WTC11 (cell line): ENCODE results near the gene ATP2B3. TPM values are rescaled to one million over a fixed set of nuclear protein-coding genes. Genes with fewer than 3 reads are reported as not detected.

Source experiments
- ATAC-seq: fragments of 200-7000 bp; cut with Tn5 transposase; 2 replicates; pipeline ENCODE4 v1.10.0; 2021; ENCODE audit warnings: mild to moderate bottlenecking, moderate library complexity
- CTCF ChIA-PET: fragments of 300-600 bp; sonication (Branson Sonifier 250); formaldehyde crosslinking; loops from one replicate; lab custom pipeline; 2021; ENCODE audit warnings: antibody characterized with exemption; lab: Charles Lee
- POLR2A ChIA-PET: fragments of 350-600 bp; sonication (Branson Sonifier 250); formaldehyde crosslinking; loops from one replicate; lab custom pipeline; 2021; ENCODE audit warnings: antibody characterized with exemption; lab: Charles Lee
- DNase-seq: peaks from one replicate; pipeline ENCODE4 v3.0.0; 2021; ENCODE audit warnings: low spot score
- H3K27ac Mint-ChIP-seq: 2 replicates; pipeline ENCODE4 v1.8.0; 2021; ENCODE audit warnings: mixed read lengths
- H3K27me3 Mint-ChIP-seq: 2 replicates; pipeline ENCODE4 v1.8.0; 2021; ENCODE audit warnings: low read depth, mild to moderate bottlenecking, moderate library complexity, mixed read lengths
- H3K36me3 Mint-ChIP-seq: 2 replicates; pipeline ENCODE4 v1.8.0; 2021; ENCODE audit warnings: mixed read lengths
- H3K4me1 Mint-ChIP-seq: 2 replicates; pipeline ENCODE4 v1.8.0; 2022; ENCODE audit warnings: mixed read lengths
- H3K4me3 Mint-ChIP-seq: 2 replicates; pipeline ENCODE4 v1.8.0; 2021; ENCODE audit warnings: mild to moderate bottlenecking, moderate library complexity, mixed read lengths
- H3K9me3 Mint-ChIP-seq: 2 replicates; pipeline ENCODE4 v1.8.0; 2021; ENCODE audit warnings: mixed read lengths
- AR ChIP-seq: fragments of 250-450 bp; sonication (Bioruptor Pico); IDR thresholded peaks from 2 replicates; pipeline ENCODE4 v1.9.0; 2021; ENCODE audit warnings: mild to moderate bottlenecking
- EMX1 ChIP-seq: fragments of 250-450 bp; sonication (Bioruptor Pico); IDR thresholded peaks from 2 replicates; pipeline ENCODE4 v1.8.0; 2021; ENCODE audit warnings: mild to moderate bottlenecking
- ESRRA ChIP-seq: sonication (generic); formaldehyde crosslinking; IDR thresholded peaks from 2 replicates; pipeline ENCODE4 v1.8.1; 2022; ENCODE audit warnings: mild to moderate bottlenecking, missing genetic modification reagents, borderline replicate concordance
- FOXJ3 ChIP-seq: sonication (generic); formaldehyde crosslinking; IDR thresholded peaks from 2 replicates; pipeline ENCODE4 v1.9.0; 2021; ENCODE audit warnings: missing genetic modification reagents, mild to moderate bottlenecking, borderline replicate concordance
- JUN ChIP-seq: sonication (generic); formaldehyde crosslinking; IDR thresholded peaks from 2 replicates; pipeline ENCODE4 v1.8.0; 2023; ENCODE audit warnings: mild to moderate bottlenecking, missing genetic modification reagents
- NFE2L1 ChIP-seq: sonication (generic); formaldehyde crosslinking; IDR thresholded peaks from 2 replicates; pipeline ENCODE4 v1.8.1; 2023; ENCODE audit warnings: missing genetic modification reagents
- NR3C1 ChIP-seq: sonication (generic); formaldehyde crosslinking; conservative IDR thresholded peaks from 2 replicates; pipeline ENCODE4 v1.8.1; 2023; ENCODE audit warnings: low read depth, mild to moderate bottlenecking, missing genetic modification reagents
- RORB ChIP-seq: fragments of 250-450 bp; sonication (Bioruptor Pico); IDR thresholded peaks from 2 replicates; pipeline ENCODE4 v1.9.0; 2021; ENCODE audit warnings: mild to moderate bottlenecking
- SMAD4 ChIP-seq: sonication (generic); formaldehyde crosslinking; IDR thresholded peaks from 2 replicates; pipeline ENCODE4 v1.8.0; 2022; ENCODE audit warnings: mild to moderate bottlenecking, missing genetic modification reagents
- ZNF232 ChIP-seq: sonication (generic); formaldehyde crosslinking; IDR thresholded peaks from 2 replicates; pipeline ENCODE4 v1.8.0; 2022; ENCODE audit warnings: mild to moderate bottlenecking, missing genetic modification reagents
- ZNF423 ChIP-seq: fragments of 250-450 bp; sonication (Bioruptor Pico); IDR thresholded peaks from 2 replicates; pipeline ENCODE4 v2.1.2; 2022; ENCODE audit warnings: mild to moderate bottlenecking, moderate library complexity
- ZNF512 ChIP-seq: sonication (generic); formaldehyde crosslinking; IDR thresholded peaks from 2 replicates; pipeline ENCODE4 v1.8.1; 2022; ENCODE audit warnings: missing genetic modification reagents, borderline replicate concordance
- total RNA-seq: library from RNA; stranded (reverse); gene quantifications from 3 replicates; pipeline ENCODE4 v1.2.3, GENCODE V29; 2021
- TF ChIP-seq, protein P1 (sequence below): sonication (generic); formaldehyde crosslinking; IDR thresholded peaks from 2 replicates; pipeline ENCODE4 v1.8.0; 2023; ENCODE audit warnings: mild to moderate bottlenecking, missing genetic modification reagents
- TF ChIP-seq, protein P2 (sequence below): sonication (generic); formaldehyde crosslinking; IDR thresholded peaks from 2 replicates; pipeline ENCODE4 v1.8.1; 2023; ENCODE audit warnings: mild to moderate bottlenecking, missing genetic modification reagents, borderline replicate concordance

The ATP2B3 gene
- total RNA-seq, 1 experiment from 2014 or later, result 0.28 TPM

DNA sequence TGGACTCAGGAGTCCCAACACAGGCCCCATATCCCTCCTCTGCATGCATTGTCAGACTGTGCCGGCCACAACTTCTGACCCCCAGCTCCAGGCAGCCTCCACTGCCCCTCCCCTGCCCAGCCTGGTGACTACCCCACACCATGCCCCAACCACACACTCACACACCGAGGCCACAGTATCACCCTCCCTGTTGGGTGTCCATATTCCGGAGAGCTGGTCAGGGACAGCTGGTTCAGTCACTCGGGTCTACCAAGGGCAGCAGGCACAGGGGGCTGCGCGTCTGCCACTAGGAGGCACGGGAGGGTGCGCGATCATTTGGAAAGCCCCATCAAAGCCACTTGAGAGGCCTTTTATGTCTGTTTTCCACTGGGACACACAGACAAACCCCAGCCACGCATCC, 55.2 kb downstream of the ATP2B3 start (continued):
- TF ChIP-seq AR (CRISPR knock-in tag), result no peak
- TF ChIP-seq FOXJ3 (CRISPR knock-in tag), result no peak
- TF ChIP-seq NFE2L1 (CRISPR knock-in tag), result no peak
- TF ChIP-seq RORB (CRISPR knock-in tag), result no peak
- TF ChIP-seq ZNF423, result no peak
- no peak for TF ChIP-seq ESRRA (CRISPR knock-in tag)
- TF ChIP-seq, protein P1, sequence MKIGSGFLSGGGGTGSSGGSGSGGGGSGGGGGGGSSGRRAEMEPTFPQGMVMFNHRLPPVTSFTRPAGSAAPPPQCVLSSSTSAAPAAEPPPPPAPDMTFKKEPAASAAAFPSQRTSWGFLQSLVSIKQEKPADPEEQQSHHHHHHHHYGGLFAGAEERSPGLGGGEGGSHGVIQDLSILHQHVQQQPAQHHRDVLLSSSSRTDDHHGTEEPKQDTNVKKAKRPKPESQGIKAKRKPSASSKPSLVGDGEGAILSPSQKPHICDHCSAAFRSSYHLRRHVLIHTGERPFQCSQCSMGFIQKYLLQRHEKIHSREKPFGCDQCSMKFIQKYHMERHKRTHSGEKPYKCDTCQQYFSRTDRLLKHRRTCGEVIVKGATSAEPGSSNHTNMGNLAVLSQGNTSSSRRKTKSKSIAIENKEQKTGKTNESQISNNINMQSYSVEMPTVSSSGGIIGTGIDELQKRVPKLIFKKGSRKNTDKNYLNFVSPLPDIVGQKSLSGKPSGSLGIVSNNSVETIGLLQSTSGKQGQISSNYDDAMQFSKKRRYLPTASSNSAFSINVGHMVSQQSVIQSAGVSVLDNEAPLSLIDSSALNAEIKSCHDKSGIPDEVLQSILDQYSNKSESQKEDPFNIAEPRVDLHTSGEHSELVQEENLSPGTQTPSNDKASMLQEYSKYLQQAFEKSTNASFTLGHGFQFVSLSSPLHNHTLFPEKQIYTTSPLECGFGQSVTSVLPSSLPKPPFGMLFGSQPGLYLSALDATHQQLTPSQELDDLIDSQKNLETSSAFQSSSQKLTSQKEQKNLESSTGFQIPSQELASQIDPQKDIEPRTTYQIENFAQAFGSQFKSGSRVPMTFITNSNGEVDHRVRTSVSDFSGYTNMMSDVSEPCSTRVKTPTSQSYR (CRISPR knock-in tag), result no peak
- no peak for TF ChIP-seq ZNF512
- TF ChIP-seq NR3C1 (CRISPR knock-in tag), result no peak
- no peak for TF ChIP-seq EMX1
- no peak for TF ChIP-seq ZNF232 (CRISPR knock-in tag)
- no peak for TF ChIP-seq SMAD4 (CRISPR knock-in tag)
- TF ChIP-seq, all 79 proteins: peak for 0

GRCh38 chrX:153573984-153574383, 56.5 kb downstream of the ATP2B3 start:
- no peak overlapping the region for H3K27ac Mint-ChIP-seq
- no peak for ATAC-seq
- TF ChIP-seq, protein P2, sequence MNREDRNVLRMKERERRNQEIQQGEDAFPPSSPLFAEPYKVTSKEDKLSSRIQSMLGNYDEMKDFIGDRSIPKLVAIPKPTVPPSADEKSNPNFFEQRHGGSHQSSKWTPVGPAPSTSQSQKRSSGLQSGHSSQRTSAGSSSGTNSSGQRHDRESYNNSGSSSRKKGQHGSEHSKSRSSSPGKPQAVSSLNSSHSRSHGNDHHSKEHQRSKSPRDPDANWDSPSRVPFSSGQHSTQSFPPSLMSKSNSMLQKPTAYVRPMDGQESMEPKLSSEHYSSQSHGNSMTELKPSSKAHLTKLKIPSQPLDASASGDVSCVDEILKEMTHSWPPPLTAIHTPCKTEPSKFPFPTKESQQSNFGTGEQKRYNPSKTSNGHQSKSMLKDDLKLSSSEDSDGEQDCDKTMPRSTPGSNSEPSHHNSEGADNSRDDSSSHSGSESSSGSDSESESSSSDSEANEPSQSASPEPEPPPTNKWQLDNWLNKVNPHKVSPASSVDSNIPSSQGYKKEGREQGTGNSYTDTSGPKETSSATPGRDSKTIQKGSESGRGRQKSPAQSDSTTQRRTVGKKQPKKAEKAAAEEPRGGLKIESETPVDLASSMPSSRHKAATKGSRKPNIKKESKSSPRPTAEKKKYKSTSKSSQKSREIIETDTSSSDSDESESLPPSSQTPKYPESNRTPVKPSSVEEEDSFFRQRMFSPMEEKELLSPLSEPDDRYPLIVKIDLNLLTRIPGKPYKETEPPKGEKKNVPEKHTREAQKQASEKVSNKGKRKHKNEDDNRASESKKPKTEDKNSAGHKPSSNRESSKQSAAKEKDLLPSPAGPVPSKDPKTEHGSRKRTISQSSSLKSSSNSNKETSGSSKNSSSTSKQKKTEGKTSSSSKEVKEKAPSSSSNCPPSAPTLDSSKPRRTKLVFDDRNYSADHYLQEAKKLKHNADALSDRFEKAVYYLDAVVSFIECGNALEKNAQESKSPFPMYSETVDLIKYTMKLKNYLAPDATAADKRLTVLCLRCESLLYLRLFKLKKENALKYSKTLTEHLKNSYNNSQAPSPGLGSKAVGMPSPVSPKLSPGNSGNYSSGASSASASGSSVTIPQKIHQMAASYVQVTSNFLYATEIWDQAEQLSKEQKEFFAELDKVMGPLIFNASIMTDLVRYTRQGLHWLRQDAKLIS, result no peak
- TF ChIP-seq JUN (CRISPR knock-in tag), result no peak
- TF ChIP-seq, all 79 proteins: peak for 0
- POLR2A ChIA-PET, result interaction anchor here (0.5 kb wide), 1 partner anchor 35 kb away, joined by 3 read pairs; no protein-coding TSS in a partner anchor
- Mint-ChIP-seq H3K27me3 (no peaks in the 10 kb centered on the region), H3K9me3 (no peaks in the 10 kb centered on the region), H3K4me3 (no peak overlapping the region), H3K36me3 (no peaks in the 10 kb centered on the region), H3K4me1 (peaks cover 8% of the 10 kb centered on the region)
- CTCF ChIA-PET, result interaction anchor here (1.1 to 2.3 kb wide), 10 partner anchors 14 to 95 kb away, joined by 3 to 7 read pairs (median 5); partner anchors contain the start of gene CCNQ
- DNase-seq, result no peak
